GM03348 (cell line): Measurements from ENCODE around the gene ASPSCR1.
"Not testable (repeated sequence)": the region's sequence is repeated elsewhere in the genome, so short reads cannot be mapped to it uniquely, and the experiment has no call there.

ENCODE experiments used
- DNase-seq: peaks from one replicate; pipeline ENCODE4 v3.0.0; 2012; ENCODE audit warnings: low spot score

Gene ASPSCR1

GRCh38 chr17:82024859-82025258 lies 47.4 kb downstream of the ASPSCR1 start:
- no peak for DNase-seq

- no peak for DNase-seq
Observed at GRCh38 chr17:82025401-82026107, 48.1 kb downstream of the ASPSCR1 start.

GRCh38 chr17:82028246-82028645 lies 50.8 kb downstream of the ASPSCR1 start:
- DNase-seq: no peak

GRCh38 chr17:82028966-82029365 lies 51.5 kb downstream of the ASPSCR1 start:
- no peak for DNase-seq

- DNase-seq: no peak
Observed at GRCh38 chr17:82029391-82029790, 52.0 kb downstream of the ASPSCR1 start.

GRCh38 chr17:82029990-82030469 lies 52.6 kb downstream of the ASPSCR1 start:
- DNase-seq: no peak

- peak; percentile 90 for DNase-seq
Observed at GRCh38 chr17:82030470-82031302, 53.3 kb downstream of the ASPSCR1 start.

GRCh38 chr17:82031303-82031884 lies 54.0 kb downstream of the ASPSCR1 start, which contains the start of gene RAC3:
RAC3 (plus strand) TSS chr17:82031678; CDS start chr17:82031762, 84 bp downstream.
- DNase-seq: peak; percentile 72

- DNase-seq: peak; percentile 24
Observed at GRCh38 chr17:82031885-82032627, 54.6 kb downstream of the ASPSCR1 start.

GRCh38 chr17:82033359-82034085 lies 56.1 kb downstream of the ASPSCR1 start:
- DNase-seq: no peak

GRCh38 chr17:82034371-82035011 lies 57.1 kb downstream of the ASPSCR1 start:
- no peak for DNase-seq

GRCh38 chr17:82035488-82035887 lies 58.1 kb downstream of the ASPSCR1 start:
- no peak for DNase-seq

- DNase-seq: no peak
Observed at GRCh38 chr17:82035956-82036633, 58.7 kb downstream of the ASPSCR1 start.

- DNase-seq: no peak
Observed at GRCh38 chr17:82036634-82037091, 59.2 kb downstream of the ASPSCR1 start.

GRCh38 chr17:82037092-82037888 lies 59.9 kb downstream of the ASPSCR1 start, which contains the start of gene DCXR:
DCXR (minus strand) TSS chr17:82037697; CDS start chr17:82037682, 15 bp downstream.
- DNase-seq: peak; percentile 99

GRCh38 chr17:82037889-82038195 lies 60.4 kb downstream of the ASPSCR1 start:
- DNase-seq: no peak

GRCh38 chr17:82038796-82039409 lies 61.5 kb downstream of the ASPSCR1 start:
- DNase-seq: not testable (repeated sequence)

GRCh38 chr17:82039695-82040299 lies 62.4 kb downstream of the ASPSCR1 start:
- no peak for DNase-seq
